ENCODE data around the gene NPC2.

NPC2 gene

GRCh38 chr14:74507840-74508239 lies 14.7 kb upstream of the NPC2 start:
- H3K9me3 ChIP-seq (ENCODE audit: severe bottlenecking), result no peaks in the 10 kb centered on the region
- DNase-seq, result no peak
- TF ChIP-seq CTCF (IDR thresholded peaks at IDR 0.05; ENCODE audit: low read depth, low read length), result no peak
- H3K27me3 ChIP-seq (ENCODE audit: insufficient read depth, low read depth, severe bottlenecking), result no peaks in the 10 kb centered on the region
- no peak overlapping the region for H3K27ac ChIP-seq
- H3K4me3 ChIP-seq (ENCODE audit: low read depth, low read length), result no peak overlapping the region
- no peaks in the 10 kb centered on the region for H3K36me3 ChIP-seq

GRCh38 chr14:74507085-74507484 lies 14.0 kb upstream of the NPC2 start:
- Histone ChIP-seq H3K27ac (no peak overlapping the region), H3K27me3 (ENCODE audit: insufficient read depth, low read depth, severe bottlenecking) (no peaks in the 10 kb centered on the region), H3K36me3 (no peaks in the 10 kb centered on the region), H3K9me3 (ENCODE audit: severe bottlenecking) (no peaks in the 10 kb centered on the region), H3K4me3 (ENCODE audit: low read depth, low read length) (no peak overlapping the region)
- no peak for DNase-seq
- TF ChIP-seq CTCF (IDR thresholded peaks at IDR 0.05; ENCODE audit: low read depth, low read length), result no peak

GRCh38 chr14:74506411-74506851 lies 13.3 kb upstream of the NPC2 start:
- Histone ChIP-seq H3K27me3 (ENCODE audit: insufficient read depth, low read depth, severe bottlenecking) (no peaks in the 10 kb centered on the region), H3K9me3 (ENCODE audit: severe bottlenecking) (no peaks in the 10 kb centered on the region), H3K36me3 (no peaks in the 10 kb centered on the region), H3K4me3 (ENCODE audit: low read depth, low read length) (no peak overlapping the region), H3K27ac (no peak overlapping the region)
- DNase-seq, result no peak
- TF ChIP-seq CTCF (IDR thresholded peaks at IDR 0.05; ENCODE audit: low read depth, low read length), result no peak

GRCh38 chr14:74505831-74506230 lies 12.7 kb upstream of the NPC2 start:
- H3K27me3 ChIP-seq (ENCODE audit: insufficient read depth, low read depth, severe bottlenecking), result no peaks in the 10 kb centered on the region
- H3K36me3 ChIP-seq, result no peaks in the 10 kb centered on the region
- H3K9me3 ChIP-seq (ENCODE audit: severe bottlenecking), result no peaks in the 10 kb centered on the region
- no peak for DNase-seq
- H3K4me3 ChIP-seq (ENCODE audit: low read depth, low read length), result no peak overlapping the region
- peak overlapping the region; percentile 72 for H3K27ac ChIP-seq
- no peak for TF ChIP-seq CTCF (IDR thresholded peaks at IDR 0.05; ENCODE audit: low read depth, low read length)

GRCh38 chr14:74504874-74505720 lies 12.0 kb upstream of the NPC2 start:
- Histone ChIP-seq H3K36me3 (no peaks in the 10 kb centered on the region), H3K27me3 (ENCODE audit: insufficient read depth, low read depth, severe bottlenecking) (no peaks in the 10 kb centered on the region), H3K4me3 (ENCODE audit: low read depth, low read length) (no peak overlapping the region), H3K9me3 (ENCODE audit: severe bottlenecking) (no peaks in the 10 kb centered on the region), H3K27ac (peak overlapping the region; percentile 72)
- DNase-seq, result peak; percentile 84
- no peak for TF ChIP-seq CTCF (IDR thresholded peaks at IDR 0.05; ENCODE audit: low read depth, low read length)

All from WERI-Rb-1 (cell line).